Renal cortical epithelial cell (primary cell): ENCODE data around the gene SLITRK1. TPM values are rescaled to one million over a fixed set of nuclear protein-coding genes. Genes with fewer than 3 reads are reported as not detected.

ENCODE experiments used
- DNase-seq: peaks from one replicate; pipeline ENCODE4 v3.0.0-alpha.2; 2011; ENCODE audit warnings: low read depth
- total RNA-seq: library from RNA; depleted of rRNA; stranded (reverse); fragments of >200 nt; gene quantifications from 2 replicates; pipeline ENCODE4 v1.2.3, GENCODE V29; 2014

Gene SLITRK1
- total RNA-seq, 1 donor from 2014 or later = under 0.01 TPM

DNA sequence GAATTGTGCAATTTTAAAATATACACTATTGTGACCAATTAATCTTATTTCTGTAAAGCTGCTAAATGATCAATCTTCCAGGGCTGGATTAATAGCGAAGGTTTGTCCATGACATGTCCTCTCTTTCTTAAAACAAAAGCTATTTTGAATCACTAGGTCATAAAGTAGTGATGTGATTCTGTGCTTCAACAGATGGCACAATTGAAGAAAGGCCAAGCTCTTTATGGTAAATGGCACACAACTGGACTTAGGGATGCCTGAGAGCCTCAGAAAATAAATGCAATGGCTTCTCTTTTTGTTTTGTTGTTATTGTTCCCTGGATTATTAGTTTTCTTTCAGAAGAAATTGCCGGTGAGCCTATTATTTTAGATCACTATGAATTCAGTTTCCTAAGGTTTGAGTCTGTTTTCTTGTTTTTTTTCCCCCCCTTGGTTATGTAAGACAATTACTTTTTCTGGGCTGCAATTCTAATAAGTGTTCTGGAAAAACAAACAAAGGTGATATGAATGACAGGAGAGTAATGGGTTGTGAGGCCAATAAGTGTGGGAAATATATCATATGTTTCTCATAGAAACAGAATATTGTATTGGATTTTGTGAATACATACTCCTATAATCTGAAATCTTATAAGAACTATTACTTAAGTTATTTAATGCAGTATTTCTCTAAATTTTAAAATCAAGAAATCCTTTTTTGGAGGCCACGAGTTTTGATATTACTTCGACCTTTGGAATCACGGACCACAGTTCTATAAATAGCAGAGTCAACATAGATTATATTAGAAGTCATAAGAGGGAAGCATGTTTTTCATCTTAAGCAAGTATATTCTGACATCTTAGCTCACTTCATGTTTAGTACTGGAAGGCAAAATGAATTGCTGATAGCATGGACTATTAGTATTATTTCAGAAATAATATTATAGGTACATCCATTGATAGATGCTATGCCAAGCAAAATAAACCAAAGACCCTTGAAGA is 16.8 kb downstream of the SLITRK1 start:
- no peak for DNase-seq

GRCh38 chr13:83853771-83854170 is 28.5 kb downstream of the SLITRK1 start:
- no peak for DNase-seq

- no peak for DNase-seq
These were observed 37.2 kb downstream of the SLITRK1 start for GRCh38 chr13:83845106-83845505.

DNA sequence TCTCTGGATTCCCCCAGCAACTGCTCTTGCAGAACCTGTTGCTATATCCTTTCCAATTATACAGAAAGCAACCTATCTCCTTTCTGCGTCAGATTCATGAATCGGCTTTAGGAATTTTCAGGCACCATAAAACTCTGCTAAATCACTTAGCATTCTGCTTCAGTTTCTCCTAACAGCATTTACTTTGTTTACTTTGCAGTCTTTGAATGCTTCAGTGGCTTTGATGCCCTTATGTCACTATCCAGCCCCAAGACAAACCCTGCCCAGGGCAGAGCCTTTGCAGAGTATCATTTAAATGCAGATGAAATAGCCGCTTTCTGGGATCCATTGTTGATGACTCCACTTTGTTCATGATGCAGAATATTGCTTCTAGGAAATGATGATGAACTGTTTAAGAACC is 43.1 kb downstream of the SLITRK1 start:
- DNase-seq = no peak

GRCh38 chr13:83831796-83832195 is 50.5 kb downstream of the SLITRK1 start:
- DNase-seq = no peak

DNA sequence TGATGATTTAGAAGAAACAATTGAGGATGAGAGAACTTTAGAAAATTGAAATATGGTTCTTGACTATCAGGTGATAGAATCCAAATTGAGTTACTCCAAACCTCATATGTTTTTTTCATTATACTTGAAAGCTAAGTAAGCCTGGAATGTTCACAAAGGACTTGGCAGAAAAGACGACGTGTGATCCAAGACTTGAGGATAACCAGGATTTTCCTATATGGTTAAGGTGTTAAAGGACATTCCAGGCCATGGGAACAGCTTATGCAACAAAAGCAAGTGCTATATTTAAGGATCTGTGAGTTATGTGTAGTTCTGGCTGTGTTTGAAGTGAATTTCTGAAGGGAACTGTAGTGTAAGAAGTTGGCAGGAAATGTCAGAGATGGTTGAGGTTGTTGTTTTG is 52.5 kb downstream of the SLITRK1 start:
- no peak for DNase-seq

- DNase-seq = no peak
These were observed 54.9 kb downstream of the SLITRK1 start for GRCh38 chr13:83827338-83827737.
